Kidney capillary endothelial cell (primary cell): Measurements from ENCODE around the gene C2orf80.
"Not testable (repeated sequence)": the region's sequence is repeated elsewhere in the genome, so short reads cannot be mapped to it uniquely, and the experiment has no call there.

ENCODE experiments used
- DNase-seq: peaks from one replicate; pipeline ENCODE4 v3.0.0-alpha.2; 2018; ENCODE audit warnings: low spot score

C2orf80 gene

DNA sequence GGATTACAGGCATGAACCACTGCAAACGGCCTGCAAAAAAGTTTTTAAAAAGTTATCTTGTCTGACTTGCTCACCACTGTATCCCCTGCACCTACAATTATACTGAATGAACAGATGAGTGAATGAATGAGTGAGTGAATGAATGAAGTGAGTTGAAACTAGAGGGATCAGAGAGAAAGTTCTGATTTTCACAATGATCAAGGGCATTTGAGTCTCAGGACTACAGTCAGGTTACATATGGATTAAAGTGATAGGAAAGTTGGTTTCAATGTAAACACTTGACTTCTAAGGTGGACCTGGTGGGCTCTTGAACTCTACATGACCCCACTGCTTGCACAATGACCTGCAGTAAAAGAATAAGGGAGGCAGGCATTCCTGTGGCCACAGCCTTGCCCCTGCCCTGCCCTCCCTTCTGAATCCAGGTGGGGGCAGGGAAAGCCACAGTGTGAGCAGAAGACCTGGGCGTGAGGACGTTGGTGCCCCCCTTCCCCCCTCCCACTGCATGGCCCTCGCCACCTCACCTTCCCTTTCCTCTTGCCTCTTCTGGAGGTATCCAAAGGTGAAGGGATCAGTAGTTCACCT is 10.7 kb downstream of the C2orf80 start:
- no peak for DNase-seq

DNA sequence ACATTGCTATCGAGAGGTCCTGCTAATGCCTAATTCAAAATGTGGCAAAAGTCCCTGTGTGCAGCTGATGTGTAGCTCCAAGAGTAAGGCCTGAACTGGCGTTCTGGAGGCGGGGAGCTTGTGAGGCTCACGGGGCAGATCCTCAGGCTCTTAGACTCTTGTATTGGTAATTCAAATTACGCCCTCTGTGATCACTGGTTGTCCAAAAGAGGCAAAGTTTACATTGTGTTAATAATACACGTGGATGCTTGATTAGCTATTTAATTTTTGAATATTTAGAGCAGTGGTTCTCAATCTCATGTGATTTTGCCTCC is 14.0 kb downstream of the C2orf80 start:
- no peak for DNase-seq

- peak; percentile 71 for DNase-seq
These were observed 14.6 kb downstream of the C2orf80 start for GRCh38 chr2:208175069-208175839.

GRCh38 chr2:208174144-208174543 is 15.7 kb downstream of the C2orf80 start:
- DNase-seq, result no peak

DNA sequence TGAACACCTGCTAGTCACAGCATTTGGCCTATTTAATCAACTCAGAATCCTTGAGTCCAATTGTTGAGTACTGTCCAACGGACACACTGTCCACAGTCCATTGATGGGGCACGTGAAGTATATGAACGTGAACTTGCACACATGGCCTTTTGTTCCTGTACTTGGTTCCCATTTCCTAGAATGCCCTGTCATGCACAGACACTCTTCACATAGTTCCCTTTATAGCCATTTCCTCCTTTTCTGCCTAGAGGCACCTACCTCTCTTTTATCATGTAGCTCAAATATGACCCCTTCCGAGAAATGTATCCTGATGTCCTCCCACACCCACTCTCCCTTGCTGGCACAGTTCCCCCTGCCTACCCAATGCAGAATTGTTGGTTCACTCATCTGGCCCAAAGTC is 17.7 kb downstream of the C2orf80 start:
- DNase-seq, result no peak

DNA sequence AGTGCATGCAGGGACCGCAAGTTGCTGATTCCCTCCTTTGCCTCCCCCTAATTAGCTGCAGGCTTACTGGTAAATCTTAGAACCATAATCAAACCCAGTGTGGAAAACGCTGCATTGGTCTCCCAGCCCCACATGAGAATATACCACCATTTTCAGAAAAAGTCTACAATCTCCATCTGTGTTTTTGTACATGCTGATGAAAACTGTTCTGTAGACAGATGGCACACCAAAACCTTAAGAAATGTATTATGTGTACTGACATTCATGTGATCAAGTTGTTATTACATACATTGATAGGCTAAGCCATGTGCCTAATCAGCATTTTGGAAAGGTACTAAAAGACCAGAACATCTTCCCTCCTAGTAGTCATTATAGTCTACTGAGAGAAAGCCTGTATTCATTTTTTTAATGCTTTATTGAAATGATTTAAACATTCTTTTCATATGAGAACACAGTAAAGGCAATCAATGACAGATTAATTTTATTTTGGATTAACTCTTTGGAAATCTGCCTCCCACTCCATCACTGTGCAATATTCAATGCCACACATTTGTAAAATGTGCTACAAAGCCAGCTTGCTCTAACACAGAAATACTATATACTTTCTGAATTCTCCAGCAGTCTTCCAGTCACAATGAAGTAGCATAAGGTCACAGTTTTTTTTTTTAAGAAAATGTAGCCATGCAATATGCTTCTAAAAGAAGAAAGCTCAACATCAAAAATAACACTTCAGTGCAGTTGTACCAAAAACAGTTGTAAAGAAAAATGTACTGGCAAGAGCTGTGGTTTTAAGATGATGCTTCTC is 24.7 kb downstream of the C2orf80 start:
- DNase-seq, result no peak

- DNase-seq, result no peak
These were observed 26.3 kb downstream of the C2orf80 start, which contains the start of gene CRYGA for GRCh38 chr2:208163489-208163888. Gene CRYGA, minus strand, starts transcription at chr2:208163589. Its CDS starts 33 bp downstream, at chr2:208163556.

DNA sequence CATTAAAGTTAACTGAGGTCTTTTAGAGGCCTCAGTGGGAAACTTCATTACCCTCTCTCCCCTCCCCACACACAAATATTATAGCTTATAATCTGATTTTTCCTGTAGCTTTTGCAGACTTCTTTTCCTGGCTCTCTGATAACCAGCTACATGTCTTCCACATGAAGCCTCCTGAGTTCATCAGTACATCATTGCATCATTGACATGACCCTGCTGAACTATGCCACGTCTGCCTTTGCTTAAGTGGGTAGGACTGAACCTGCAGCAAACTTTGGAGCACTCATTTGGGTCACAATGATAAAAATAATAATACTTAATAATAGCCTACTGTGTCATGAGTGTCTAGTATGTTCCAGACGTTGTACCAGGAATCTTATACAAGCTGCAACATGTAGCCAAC is 33.4 kb downstream of the C2orf80 start:
- DNase-seq, result no peak

DNA sequence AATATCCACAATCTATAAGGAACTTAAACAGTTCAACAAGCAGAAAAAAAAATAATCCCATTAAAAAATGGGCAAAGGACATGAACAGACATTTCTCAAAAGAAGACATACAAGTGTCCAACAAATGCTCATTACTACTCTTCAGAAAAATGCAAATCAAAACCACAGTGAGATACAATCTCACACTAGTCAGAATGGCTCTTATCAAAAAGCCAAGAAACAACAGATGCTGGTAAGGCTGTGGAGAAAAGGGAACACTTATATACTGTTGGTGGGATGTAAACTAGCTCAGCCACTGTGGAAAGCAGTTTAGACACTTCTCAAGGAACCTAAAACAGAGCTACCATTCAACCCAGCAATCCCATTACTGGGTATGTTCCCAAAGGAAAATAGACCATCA is 36.7 kb downstream of the C2orf80 start:
- DNase-seq, result no peak

DNA sequence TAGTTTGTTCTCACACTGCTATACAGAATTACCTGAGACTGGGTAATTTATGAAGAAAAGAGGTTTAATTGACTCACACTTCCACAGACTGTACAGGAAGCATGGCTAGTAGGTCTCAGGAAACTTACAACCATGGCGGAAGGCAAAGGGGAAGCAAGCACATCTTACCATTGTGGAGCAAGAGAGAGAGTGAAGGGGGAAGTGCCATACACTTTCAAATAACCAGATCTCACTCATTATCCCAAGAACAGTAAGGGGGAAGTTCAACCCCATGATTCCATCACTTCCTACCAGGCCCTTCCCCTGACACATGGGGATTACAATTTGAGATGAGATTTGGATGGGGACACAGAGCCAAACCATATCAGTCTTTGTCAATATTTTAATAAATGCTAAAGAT is 38.9 kb downstream of the C2orf80 start:
- DNase-seq, result no peak

- no peak for DNase-seq
These were observed 39.7 kb downstream of the C2orf80 start for GRCh38 chr2:208150094-208150493.

GRCh38 chr2:208148803-208149202 is 41.0 kb downstream of the C2orf80 start:
- DNase-seq, result no peak

GRCh38 chr2:208147759-208148158 is 42.1 kb downstream of the C2orf80 start:
- no peak for DNase-seq

DNA sequence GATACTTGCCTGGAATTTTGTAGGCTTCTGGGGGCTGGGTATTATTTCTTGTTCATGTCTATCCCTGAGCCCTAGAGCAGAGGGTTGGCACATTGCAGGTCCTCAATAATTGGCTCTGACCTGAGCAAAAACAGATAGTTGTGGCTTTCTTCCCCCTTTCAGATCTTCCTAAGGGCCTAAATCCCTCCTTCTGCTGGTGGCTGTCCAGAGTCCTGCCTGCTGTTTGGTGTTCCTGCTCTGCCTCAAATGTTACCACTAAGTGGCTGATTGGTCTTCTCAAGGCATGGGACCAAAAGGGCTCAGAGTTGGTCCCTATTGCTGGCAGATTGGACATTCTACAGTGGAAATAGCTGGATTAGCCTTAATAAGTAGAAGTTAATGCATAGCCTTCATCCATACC is 42.8 kb downstream of the C2orf80 start:
- DNase-seq, result no peak

GRCh38 chr2:208146006-208146405 is 43.8 kb downstream of the C2orf80 start, which contains the start of gene CRYGB:
Gene CRYGB, minus strand, starts transcription at chr2:208146158. Its CDS starts 38 bp downstream, at chr2:208146120.
- no peak for DNase-seq

DNA sequence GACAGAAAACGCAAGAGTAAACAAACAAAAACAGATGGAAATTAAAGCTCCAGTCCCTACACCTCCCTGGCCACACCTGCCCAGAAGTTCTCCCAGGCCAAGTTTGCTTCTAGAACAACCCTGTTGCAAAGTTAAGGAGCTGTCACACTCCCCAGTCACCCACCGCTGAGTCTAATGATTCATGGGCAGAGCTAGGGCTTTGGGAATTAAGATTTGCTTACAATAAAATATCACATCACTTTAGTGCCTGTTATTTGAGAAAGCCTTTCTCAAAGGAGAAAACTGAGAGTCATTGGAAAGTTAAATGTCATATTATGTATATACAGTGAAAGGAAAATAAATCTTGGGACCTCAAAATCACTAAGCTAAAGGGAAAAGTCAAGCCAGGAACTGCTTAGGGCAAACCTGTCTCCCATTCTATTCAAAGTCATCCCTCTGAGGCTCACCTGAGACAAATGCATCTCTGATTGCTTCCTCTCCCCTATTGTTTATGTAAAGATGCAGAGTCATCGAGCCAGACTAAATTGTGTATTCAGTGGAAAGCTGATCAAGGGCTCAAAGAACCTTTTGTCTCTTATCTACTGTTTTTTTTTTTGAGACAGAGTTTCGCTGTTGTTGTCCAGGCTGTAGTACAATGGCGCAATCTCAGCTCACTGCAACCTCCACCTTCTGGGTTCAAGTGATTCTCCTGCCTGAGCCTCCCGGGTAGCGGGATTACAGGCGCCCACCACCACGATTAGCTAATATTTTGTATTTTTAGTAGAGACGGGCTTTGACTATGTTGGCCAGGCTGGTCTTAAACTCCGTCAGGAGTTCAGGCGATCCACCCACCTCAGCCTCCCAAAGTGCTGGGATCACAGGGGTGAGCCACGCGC is 46.7 kb downstream of the C2orf80 start:
- no peak for DNase-seq

- no peak for DNase-seq
These were observed 47.4 kb downstream of the C2orf80 start for GRCh38 chr2:208142240-208142924.

DNA sequence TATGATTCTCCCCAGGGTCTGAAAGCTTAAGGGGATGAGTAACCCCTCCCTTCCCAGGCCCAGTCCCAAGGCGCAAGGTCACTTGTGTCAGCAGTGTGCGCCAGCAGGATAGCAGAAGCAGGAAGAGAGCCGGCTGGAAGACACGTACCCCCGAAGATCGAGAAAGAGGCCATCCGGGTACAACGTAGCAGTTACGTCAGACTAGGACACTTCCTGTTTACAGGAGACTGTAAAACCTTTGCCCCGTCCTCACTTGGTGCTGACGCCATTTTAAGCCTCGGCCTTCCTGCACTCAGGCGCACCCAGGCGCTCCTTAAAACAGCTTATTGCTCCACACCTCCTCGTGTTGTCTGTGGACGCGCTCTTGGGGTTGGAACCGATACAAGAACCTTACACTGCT is 50.4 kb downstream of the C2orf80 start:
- no peak for DNase-seq

- DNase-seq, result not testable (repeated sequence)
These were observed 51.5 kb downstream of the C2orf80 start for GRCh38 chr2:208138334-208138733.

GRCh38 chr2:208136716-208137094 is 53.1 kb downstream of the C2orf80 start:
- DNase-seq, result no peak
